IMR-90 (cell line): Measurements from ENCODE around the gene NALCN. TPM values are rescaled to one million over a fixed set of nuclear protein-coding genes. Genes with fewer than 3 reads are reported as not detected.

Source experiments
- ATAC-seq: fragments of 200-7000 bp; cut with Tn5 transposase; 2 replicates; pipeline ENCODE4 v1.9.1; 2020; ENCODE audit warnings: low read depth, mild to moderate bottlenecking, moderate library complexity
- BruUV-seq: library from RNA; stranded (reverse); fragments of 400-500 nt; replicated peaks from 2 replicates; lab custom pipeline; 2021; lab: Mats Ljungman, UMichigan
- CTCF ChIA-PET: fragments of 300-600 bp; formaldehyde crosslinking; extraction: SDS; loops from one replicate; lab custom pipeline; 2021; ENCODE audit warnings: antibody characterized with exemption; lab: Yijun Ruan, JAX
- POLR2A ChIA-PET: fragments of 300-600 bp; sonication (Branson Sonifier 250); formaldehyde crosslinking; loops from one replicate; lab custom pipeline; 2022; ENCODE audit warnings: antibody characterized with exemption; ENCODE audit not compliant: unreplicated experiment; lab: Charles Lee
- DNase-seq: peaks from one replicate; pipeline ENCODE4 v3.0.0; 2013
- H2AFZ ChIP-seq: replicated peaks from 2 replicates; pipeline ENCODE3; 2013; ENCODE audit warnings: low read length, mild to moderate bottlenecking; ENCODE audit not compliant: poor library complexity
- H2AK5ac ChIP-seq: 2 replicates; pipeline ENCODE4 v1.6.1; 2013; ENCODE audit warnings: low read depth, low read length, inconsistent platforms
- H2AK9ac ChIP-seq: replicated peaks from 2 replicates; pipeline ENCODE3; 2013; ENCODE audit warnings: mild to moderate bottlenecking, low read depth, low read length, moderate library complexity; ENCODE audit not compliant: poor library complexity
- H2BK120ac ChIP-seq: 2 replicates; pipeline ENCODE4 v1.6.1; 2013; ENCODE audit warnings: low read depth, low read length, inconsistent platforms
- H2BK15ac ChIP-seq: 3 replicates; pipeline ENCODE4 v1.6.1; 2013; ENCODE audit warnings: low read depth, low read length, inconsistent platforms
- H2BK20ac ChIP-seq: 2 replicates; pipeline ENCODE4 v1.6.1; 2013; ENCODE audit warnings: low read depth, mild to moderate bottlenecking, inconsistent platforms, low read length, moderate library complexity
- H2BK5ac ChIP-seq: 2 replicates; pipeline ENCODE4 v1.6.1; 2013; ENCODE audit warnings: mild to moderate bottlenecking, low read depth, low read length, inconsistent platforms; ENCODE audit not compliant: poor library complexity, severe bottlenecking
- H3K14ac ChIP-seq: replicated peaks from 2 replicates; pipeline ENCODE4 v1.6.1; 2013; ENCODE audit warnings: low read depth, low read length, inconsistent platforms
- H3K18ac ChIP-seq: 2 replicates; pipeline ENCODE4 v1.6.1; 2013; ENCODE audit warnings: low read depth, low read length, control low read depth
- H3K23ac ChIP-seq: 2 replicates; pipeline ENCODE4 v1.6.1; 2013; ENCODE audit warnings: low read depth, low read length, inconsistent platforms
- H3K27ac ChIP-seq: 2 replicates; pipeline ENCODE4 v1.5.1; 2013; ENCODE audit warnings: mild to moderate bottlenecking, control low read depth, low read length; ENCODE audit not compliant: insufficient read depth
- H3K27me3 ChIP-seq: 2 replicates; pipeline ENCODE4 v1.6.1; 2013; ENCODE audit warnings: low read length; ENCODE audit not compliant: control insufficient read depth, insufficient read depth
- H3K36me3 ChIP-seq: 2 replicates; pipeline ENCODE4 v1.6.1; 2013; ENCODE audit warnings: low read length, mixed read lengths; ENCODE audit not compliant: control insufficient read depth, insufficient read depth
- H3K4ac ChIP-seq: 2 replicates; pipeline ENCODE4 v1.6.1; 2013; ENCODE audit warnings: low read depth, low read length, inconsistent platforms
- H3K4me1 ChIP-seq: 2 replicates; pipeline ENCODE4 v1.6.1; 2013; ENCODE audit warnings: low read length, mixed read lengths; ENCODE audit not compliant: control insufficient read depth, insufficient read depth
- H3K4me2 ChIP-seq: 2 replicates; pipeline ENCODE4 v1.6.1; 2013; ENCODE audit warnings: low read depth, mild to moderate bottlenecking, control low read depth, low read length, moderate library complexity
- H3K4me3 ChIP-seq: 2 replicates; pipeline ENCODE4 v1.5.1; 2013; ENCODE audit warnings: low read depth, mild to moderate bottlenecking, control low read depth, low read length, moderate library complexity; ENCODE audit not compliant: insufficient read depth
- H3K56ac ChIP-seq: 2 replicates; pipeline ENCODE4 v1.6.1; 2013; ENCODE audit warnings: low read length, inconsistent platforms; ENCODE audit not compliant: insufficient read depth; ENCODE audit errors: extremely low read depth
- H3K79me1 ChIP-seq, 2 experiments: 2 replicates each; pipeline ENCODE4 v1.6.1; 2013; ENCODE audit warnings: low read length in 2 of 2, inconsistent platforms in 1 of 2, low read depth in 1 of 2
- H3K9ac ChIP-seq: 2 replicates; pipeline ENCODE4 v1.6.1; 2013; ENCODE audit warnings: low read depth, low read length, control low read depth
- H3K9me1 ChIP-seq: 2 replicates; pipeline ENCODE4 v1.6.1; 2013; ENCODE audit warnings: low read length, inconsistent platforms; ENCODE audit not compliant: insufficient read depth
- H3K9me3 ChIP-seq: 2 replicates; pipeline ENCODE4 v1.6.1; 2013; ENCODE audit warnings: low read length; ENCODE audit not compliant: control insufficient read depth, insufficient read depth
- H4K20me1 ChIP-seq: 2 replicates; pipeline ENCODE4 v1.6.1; 2013; ENCODE audit warnings: low read length, inconsistent platforms; ENCODE audit not compliant: insufficient read depth
- H4K5ac ChIP-seq: 2 replicates; pipeline ENCODE4 v1.6.1; 2013; ENCODE audit warnings: mild to moderate bottlenecking, low read depth, low read length, control low read depth
- H4K8ac ChIP-seq, 2 experiments: 2 replicates each; pipeline ENCODE4 v1.6.1; 2013; ENCODE audit warnings: low read depth in 2 of 2, low read length in 2 of 2, control low read depth in 1 of 2, inconsistent platforms in 1 of 2
- H4K91ac ChIP-seq: 2 replicates; pipeline ENCODE4 v1.6.1; 2013; ENCODE audit warnings: low read depth, low read length, inconsistent platforms; ENCODE audit not compliant: insufficient read depth
- BHLHE40 ChIP-seq: fragments of 150-350 bp; IDR thresholded peaks from 2 replicates; pipeline ENCODE4 v1.6.1; 2016; ENCODE audit warnings: mild to moderate bottlenecking, low read depth, low read length
- CEBPB ChIP-seq: IDR thresholded peaks from 2 replicates; pipeline ENCODE4 v1.6.1; 2012; ENCODE audit warnings: low read depth, low read length, improper control_type of control experiment
- CHD1 ChIP-seq: IDR thresholded peaks from 2 replicates; pipeline ENCODE4 v1.6.1; 2012; ENCODE audit warnings: low read depth, low read length, improper control_type of control experiment
- CTCF ChIP-seq: conservative IDR thresholded peaks from 2 replicates; pipeline ENCODE4 v1.5.1; 2012; ENCODE audit warnings: mild to moderate bottlenecking, low read depth, low read length, improper control_type of control experiment
- FOS ChIP-seq: fragments of 150-350 bp; IDR thresholded peaks from 2 replicates; pipeline ENCODE4 v1.6.1; 2016; ENCODE audit warnings: low read depth, low read length
- MAFK ChIP-seq: IDR thresholded peaks from 2 replicates; pipeline ENCODE4 v1.6.1; 2012; ENCODE audit warnings: low read depth, low read length, improper control_type of control experiment
- MAZ ChIP-seq: IDR thresholded peaks from 2 replicates; pipeline ENCODE4 v1.6.1; 2012; ENCODE audit warnings: low read depth, mild to moderate bottlenecking, low read length, improper control_type of control experiment, moderate library complexity, borderline replicate concordance
- MXI1 ChIP-seq: IDR thresholded peaks from 2 replicates; pipeline ENCODE4 v1.6.1; 2012; ENCODE audit warnings: low read depth, mild to moderate bottlenecking, low read length, moderate library complexity, borderline replicate concordance
- NFE2L2 ChIP-seq: fragments of 150-350 bp; IDR thresholded peaks from 2 replicates; pipeline ENCODE4 v1.6.1; 2016; ENCODE audit warnings: low read depth, mild to moderate bottlenecking, low read length
- POLR2A ChIP-seq: IDR thresholded peaks from 2 replicates; pipeline ENCODE4 v1.6.1; 2012; ENCODE audit warnings: mild to moderate bottlenecking, low read depth, low read length
- RAD21 ChIP-seq: IDR thresholded peaks from 2 replicates; pipeline ENCODE4 v1.6.1; 2012; ENCODE audit warnings: low read length, improper control_type of control experiment
- RCOR1 ChIP-seq: IDR thresholded peaks from 2 replicates; pipeline ENCODE4 v1.6.1; 2012; ENCODE audit warnings: mild to moderate bottlenecking, low read length, improper control_type of control experiment; ENCODE audit not compliant: insufficient replicate concordance
- RFX5 ChIP-seq: IDR thresholded peaks from 2 replicates; pipeline ENCODE4 v1.8.0; 2012; ENCODE audit warnings: low read depth, mild to moderate bottlenecking, low read length, moderate library complexity
- SMC3 ChIP-seq: fragments of 150-350 bp; IDR thresholded peaks from 2 replicates; pipeline ENCODE4 v1.6.1; 2016; ENCODE audit warnings: low read depth, mild to moderate bottlenecking, antibody characterized with exemption, low read length, moderate library complexity
- WGBS, 2 experiments: methylation state at CpG; one replicate each; pipeline versions ENCODE4 v1.1.5 to v1.1.7; 2013; ENCODE audit warnings: missing lambda C conversion rate in 2 of 2; ENCODE audit not compliant: insufficient read length in 1 of 2; ENCODE audit errors: extremely low coverage in 2 of 2; 5-methylcytosine and 5-hydroxymethylcytosine counted together
- dilution Hi-C: fragments of 300-500 bp; cut with HindIII; formaldehyde crosslinking; loops from one replicate; pipeline ENCODE4 v1.14.3; 2018; ENCODE audit warnings: low sequenced_read_pairs; ENCODE audit not compliant: unreplicated experiment
- in situ Hi-C: fragments of 300-500 bp; cut with MboI; formaldehyde crosslinking; loops from 3 replicates; pipeline ENCODE4 v1.14.3; 2019; ENCODE audit warnings: low sequenced_read_pairs, inconsistent platforms, mixed read lengths
- intact Hi-C: fragments of 100-400 bp; cut with micrococcal nuclease; formaldehyde crosslinking; loops from 2 replicates; pipeline ENCODE4 v1.10.0; 2022
- polyA plus RNA-seq, 3 experiments: library from polyadenylated mRNA; depleted of rRNA; stranded (reverse); fragments of >200 nt; gene quantifications; 2 replicates each; pipeline ENCODE4 v1.2.3, GENCODE V29; 2012; ENCODE audit warnings: low replicate concordance in 1 of 3
- total RNA-seq: library from RNA; depleted of rRNA; stranded (reverse); fragments of >200 nt; gene quantifications from 2 replicates; pipeline ENCODE4 v1.2.3, GENCODE V29; 2012
- TF ChIP-seq, protein P1 (sequence below): fragments of 150-350 bp; IDR thresholded peaks from 2 replicates; pipeline ENCODE4 v1.6.1; 2017; ENCODE audit warnings: mild to moderate bottlenecking, antibody characterized with exemption, low read length, low read depth
- TF ChIP-seq, protein P2 (sequence below): fragments of 150-350 bp; IDR thresholded peaks from 2 replicates; pipeline ENCODE4 v1.6.1; 2016; ENCODE audit warnings: low read depth, mild to moderate bottlenecking, low read length, moderate library complexity, borderline replicate concordance

The NALCN gene
- total and polyA plus RNA-seq, 2 of the 4 experiments (the other 2 are of a cell fraction), result 2.9 to 4.8 TPM

- H3K79me1 ChIP-seq, result no peaks in the 10 kb centered on the region
- dilution Hi-C loops, result no loop called here
- intact Hi-C loops, result no loop called here
- no peak overlapping the region for H3K23ac ChIP-seq
- no peak overlapping the region for H3K14ac ChIP-seq
- no peak overlapping the region for H3K9ac ChIP-seq
- no peak overlapping the region for H3K4ac ChIP-seq
- POLR2A ChIA-PET, result no interaction called here
- no peak overlapping the region for H3K4me2 ChIP-seq
- H3K4me1 ChIP-seq, result no peaks in the 10 kb centered on the region
- no peak for DNase-seq
- TF ChIP-seq BHLHE40, result no peak
- no peak for TF ChIP-seq RCOR1
- TF ChIP-seq POLR2A, result no peak
- TF ChIP-seq, protein P1, sequence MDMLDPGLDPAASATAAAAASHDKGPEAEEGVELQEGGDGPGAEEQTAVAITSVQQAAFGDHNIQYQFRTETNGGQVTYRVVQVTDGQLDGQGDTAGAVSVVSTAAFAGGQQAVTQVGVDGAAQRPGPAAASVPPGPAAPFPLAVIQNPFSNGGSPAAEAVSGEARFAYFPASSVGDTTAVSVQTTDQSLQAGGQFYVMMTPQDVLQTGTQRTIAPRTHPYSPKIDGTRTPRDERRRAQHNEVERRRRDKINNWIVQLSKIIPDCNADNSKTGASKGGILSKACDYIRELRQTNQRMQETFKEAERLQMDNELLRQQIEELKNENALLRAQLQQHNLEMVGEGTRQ, result no peak
- TF ChIP-seq FOS, result no peak
- TF ChIP-seq MAZ, result no peak
- no peak for TF ChIP-seq RAD21
- TF ChIP-seq CHD1, result no peak
- no peak for TF ChIP-seq CTCF
- no peak for TF ChIP-seq MAFK
- no peak for TF ChIP-seq RFX5
- TF ChIP-seq CEBPB, result no peak
- TF ChIP-seq SMC3, result no peak
- no peak for TF ChIP-seq MXI1
- TF ChIP-seq, protein P2, sequence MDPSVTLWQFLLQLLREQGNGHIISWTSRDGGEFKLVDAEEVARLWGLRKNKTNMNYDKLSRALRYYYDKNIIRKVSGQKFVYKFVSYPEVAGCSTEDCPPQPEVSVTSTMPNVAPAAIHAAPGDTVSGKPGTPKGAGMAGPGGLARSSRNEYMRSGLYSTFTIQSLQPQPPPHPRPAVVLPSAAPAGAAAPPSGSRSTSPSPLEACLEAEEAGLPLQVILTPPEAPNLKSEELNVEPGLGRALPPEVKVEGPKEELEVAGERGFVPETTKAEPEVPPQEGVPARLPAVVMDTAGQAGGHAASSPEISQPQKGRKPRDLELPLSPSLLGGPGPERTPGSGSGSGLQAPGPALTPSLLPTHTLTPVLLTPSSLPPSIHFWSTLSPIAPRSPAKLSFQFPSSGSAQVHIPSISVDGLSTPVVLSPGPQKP, result no peak
- no peak for TF ChIP-seq NFE2L2
- no peaks in the 10 kb centered on the region for H3K9me1 ChIP-seq
- no peak overlapping the region for H2AK9ac ChIP-seq
- no peak for ATAC-seq
- CTCF ChIA-PET, result no interaction called here
- no peak overlapping the region for H3K4me3 ChIP-seq
- H2BK20ac ChIP-seq, result no peak overlapping the region
- no peak overlapping the region for H2AFZ ChIP-seq
- H2BK15ac ChIP-seq, result no peak overlapping the region
- H3K27me3 ChIP-seq, result no peaks in the 10 kb centered on the region
- H2AK5ac ChIP-seq, result no peak overlapping the region
- no peak overlapping the region for H2BK120ac ChIP-seq
- in situ Hi-C loops, result no loop called here
- H3K36me3 ChIP-seq, result no peaks in the 10 kb centered on the region
- no peak overlapping the region for H3K18ac ChIP-seq
- H4K8ac ChIP-seq, result no peak overlapping the region
- WGBS, 2 experiments, result no CpG with 5 or more reads among the region's 2 CpGs
- H3K27ac ChIP-seq, result no peak overlapping the region
- H2BK5ac ChIP-seq, result no peak overlapping the region
- no TSS peak for BruUV-seq
- H4K20me1 ChIP-seq, result no peaks in the 10 kb centered on the region
- H4K5ac ChIP-seq, result no peak overlapping the region
- H4K91ac ChIP-seq, result no peak overlapping the region
- H3K9me3 ChIP-seq, result peaks cover 4% of the 10 kb centered on the region
- H3K56ac ChIP-seq, result no peak overlapping the region
Observed at GRCh38 chr13:101248739-101249514, 167.4 kb downstream of the NALCN start.
